GM18498 (cell line): ENCODE results near the gene ZNF606.

Experiments
- ATAC-seq: cut with Tn5 transposase; IDR thresholded peaks from one replicate; pipeline ENCODE4 v1.9.1; 2021; ENCODE audit warnings: mild to moderate bottlenecking, moderate library complexity; ENCODE audit not compliant: unreplicated experiment

The ZNF606 gene

GRCh38 chr19:58002384-58003173 lies at the start of gene ZNF606:
Gene ZNF606 (minus strand): TSS chr19:58002820. CDS start chr19:58001319, 1,501 bp downstream.
- peak; percentile 98 for ATAC-seq

- no peak for ATAC-seq
Measured at GRCh38 chr19:58052256-58052655, 49.6 kb upstream of the ZNF606 start.

DNA sequence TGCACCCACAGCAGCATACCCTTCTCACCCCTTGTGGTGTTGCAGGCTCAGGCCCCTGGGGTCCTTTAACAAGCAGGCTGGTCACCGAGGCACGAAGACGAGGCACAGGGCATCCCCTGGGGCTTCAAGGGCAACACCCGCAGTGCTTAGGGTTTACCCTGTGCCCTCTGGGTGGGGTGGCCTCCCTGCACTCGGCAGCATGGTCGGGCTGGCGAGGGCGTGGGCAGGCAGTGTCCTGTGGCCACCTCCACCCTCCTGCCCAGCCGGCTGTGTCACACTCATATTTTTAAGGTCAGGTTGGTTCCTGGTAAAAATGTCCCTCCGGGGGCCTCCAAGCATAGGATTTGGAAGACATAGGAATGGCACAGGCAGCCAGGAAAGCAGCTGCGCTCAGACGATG lies 45.1 kb upstream of the ZNF606 start:
- ATAC-seq = no peak

DNA sequence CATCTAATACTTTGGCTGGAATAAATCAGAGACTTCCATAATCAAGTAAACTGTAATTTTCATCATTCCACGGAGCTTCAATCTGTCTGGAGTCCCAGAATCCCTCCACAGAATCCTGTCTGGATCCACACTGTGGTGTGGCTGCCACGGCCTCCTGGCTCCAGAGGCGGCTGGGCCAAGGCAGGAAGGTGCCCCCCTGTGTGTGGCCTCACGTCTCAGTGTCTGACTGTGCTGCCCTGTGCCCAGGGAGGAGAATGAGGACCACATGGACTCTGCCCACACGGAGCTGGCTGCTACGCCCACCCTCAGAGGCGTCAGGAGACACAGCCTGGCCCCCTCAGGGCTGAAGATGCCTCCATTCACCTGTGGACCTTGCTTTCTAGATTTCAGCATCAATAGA lies 44.2 kb upstream of the ZNF606 start:
- ATAC-seq = no peak

GRCh38 chr19:58045411-58046050 lies 42.9 kb upstream of the ZNF606 start:
- ATAC-seq = no peak

GRCh38 chr19:58044886-58045285 lies 42.3 kb upstream of the ZNF606 start:
- no peak for ATAC-seq

DNA sequence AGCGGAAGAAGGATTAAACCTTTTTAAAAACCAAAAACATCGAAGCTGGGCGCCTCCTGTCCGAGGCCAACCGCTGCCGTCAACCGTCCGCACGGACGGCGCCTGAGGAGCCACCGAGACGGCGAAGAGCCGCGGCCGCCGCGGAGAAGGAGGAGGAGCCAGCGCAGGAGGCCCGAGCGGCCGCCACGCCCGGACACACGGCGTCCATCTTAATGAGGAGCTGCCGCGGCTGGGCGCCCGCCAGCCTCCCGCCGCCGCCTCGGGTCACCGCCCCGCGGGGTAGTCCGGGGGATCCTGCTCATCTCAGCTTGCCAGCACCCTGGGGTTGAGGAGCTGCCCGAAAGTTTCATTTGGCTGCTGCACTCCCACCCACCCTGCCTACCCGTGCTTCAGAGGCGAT lies 41.8 kb upstream of the ZNF606 start:
- ATAC-seq = no peak

GRCh38 chr19:58042495-58043340 lies 40.1 kb upstream of the ZNF606 start:
- no peak for ATAC-seq

GRCh38 chr19:58040751-58041525 lies 38.3 kb upstream of the ZNF606 start:
- ATAC-seq = no peak

DNA sequence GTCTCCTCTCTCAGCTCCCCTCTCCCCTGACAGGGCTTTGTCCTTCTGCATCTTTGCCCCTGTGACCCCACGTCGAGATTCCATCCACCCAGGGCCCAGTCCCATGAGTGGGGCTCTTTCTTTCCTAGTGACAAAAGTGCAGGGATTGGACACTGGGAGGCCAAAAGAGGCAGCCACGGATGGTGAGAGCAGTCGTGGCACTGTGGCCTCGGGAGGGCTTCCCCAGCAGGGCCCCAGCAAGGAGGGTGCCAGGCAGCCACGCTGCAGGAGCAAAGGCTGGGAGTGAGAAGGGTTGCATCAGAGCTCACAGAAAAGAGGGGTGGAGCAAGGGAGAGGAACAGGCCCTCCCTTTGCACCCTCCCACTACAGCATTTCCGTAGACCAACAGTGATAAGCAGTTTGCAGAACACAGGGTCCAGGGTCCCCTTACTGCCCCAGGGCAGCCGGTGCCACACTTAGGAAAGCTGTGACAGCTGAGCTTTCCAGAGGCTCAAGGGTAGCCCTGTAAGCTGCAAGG lies 36.1 kb upstream of the ZNF606 start:
- no peak for ATAC-seq

GRCh38 chr19:58037927-58038687 lies 35.5 kb upstream of the ZNF606 start:
- ATAC-seq = no peak

DNA sequence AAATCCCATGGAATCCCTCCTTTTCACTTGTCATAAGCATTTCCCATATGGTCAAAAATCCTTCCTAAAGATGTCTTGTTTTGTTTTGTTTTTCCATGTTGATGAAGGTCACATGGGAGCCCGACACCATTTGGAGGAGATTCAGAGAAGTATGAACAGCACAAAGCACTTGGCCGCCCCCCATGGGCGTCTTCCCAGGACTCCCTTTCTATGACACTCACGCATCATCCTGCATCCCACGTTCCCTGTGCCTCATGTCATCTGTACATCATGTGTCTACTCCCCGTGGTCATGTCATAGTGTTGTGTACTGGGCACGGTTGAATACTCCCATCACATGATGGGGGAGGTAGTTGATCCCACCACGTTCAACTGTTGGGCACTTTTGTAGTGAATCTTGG lies 33.2 kb upstream of the ZNF606 start:
- ATAC-seq = no peak

- no peak for ATAC-seq
Measured at GRCh38 chr19:58034477-58034793, 31.8 kb upstream of the ZNF606 start.

DNA sequence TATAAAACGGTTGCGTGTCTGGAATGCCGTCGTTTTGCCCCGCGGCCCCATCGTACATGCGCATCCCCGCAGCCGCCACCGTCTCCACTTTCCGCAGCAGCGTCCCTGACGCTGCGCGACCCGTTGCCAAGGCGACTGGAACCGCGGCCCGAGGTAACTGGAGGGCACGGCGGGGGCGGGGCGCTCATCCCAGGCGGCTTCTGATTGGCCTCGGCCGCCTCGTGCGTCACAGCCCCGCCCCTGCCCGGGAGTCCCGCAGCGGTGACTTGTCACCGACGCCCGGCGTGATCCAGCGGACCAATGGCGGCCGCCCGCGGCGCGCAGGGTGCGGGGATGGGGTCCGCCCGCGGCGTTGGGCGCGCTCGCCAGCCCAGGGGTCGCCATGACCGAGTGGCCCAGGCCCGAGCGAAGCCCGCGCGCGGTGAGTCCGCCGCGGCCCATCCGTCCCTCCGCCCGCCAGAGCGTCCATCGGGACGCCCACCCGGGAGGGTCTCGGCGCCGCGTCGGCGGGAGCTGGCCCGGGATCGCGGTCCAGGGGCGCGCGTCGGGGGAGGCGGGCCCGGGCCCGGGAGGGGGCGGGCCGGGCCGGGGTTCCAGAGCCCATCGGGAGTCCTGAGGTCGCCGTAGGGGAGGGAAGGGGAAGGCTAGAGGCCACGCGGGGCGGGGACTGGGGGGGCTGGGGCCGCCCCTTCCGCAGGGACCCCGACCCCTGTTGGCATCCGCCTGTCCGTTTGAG lies 31.3 kb upstream of the ZNF606 start, which contains the start of gene ZSCAN1:
ZSCAN1 (plus strand) TSS at position 285 of the 736 bp plus-strand sequence. CDS start 3,812 bp downstream, outside the sequence.
- ATAC-seq = no peak

GRCh38 chr19:58024661-58025060 lies 22.0 kb upstream of the ZNF606 start:
- no peak for ATAC-seq

GRCh38 chr19:58022283-58022660 lies 19.7 kb upstream of the ZNF606 start:
- no peak for ATAC-seq

DNA sequence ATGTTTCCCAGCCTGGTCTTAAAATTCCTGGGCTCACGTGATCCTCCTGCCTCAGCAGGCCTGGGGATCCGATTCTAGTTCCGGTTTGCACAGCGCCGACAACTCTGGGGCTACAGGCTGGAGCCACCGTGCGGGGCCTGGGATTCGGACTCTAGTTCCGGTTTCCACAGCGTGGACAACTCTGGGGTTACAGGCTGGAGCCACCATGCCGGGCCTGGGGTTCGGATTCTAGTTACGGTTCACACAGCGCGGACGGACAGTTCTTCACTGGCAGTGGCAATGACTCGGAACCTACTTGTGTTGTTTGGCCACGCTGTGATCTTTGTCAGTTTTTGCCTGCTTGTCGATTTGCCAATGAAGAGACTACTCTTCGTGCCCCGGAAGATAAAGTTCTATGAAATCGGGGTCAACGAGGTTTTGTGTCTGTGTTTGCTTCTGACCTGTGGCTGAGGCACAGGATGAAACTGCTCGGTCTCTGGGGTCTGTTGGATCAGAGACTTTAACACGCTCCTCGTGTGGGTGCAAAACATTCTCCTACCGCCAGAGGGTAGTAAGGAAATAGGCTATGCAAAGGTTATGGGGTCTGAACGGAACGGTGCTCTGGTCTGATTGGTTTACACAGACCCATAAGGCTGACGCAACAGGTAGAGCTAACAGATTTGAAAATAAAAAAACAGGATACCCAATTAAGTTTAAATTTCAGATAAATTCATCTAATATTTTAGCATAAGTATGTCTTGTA lies 19.1 kb upstream of the ZNF606 start:
- no peak for ATAC-seq

- ATAC-seq = no peak
Measured at GRCh38 chr19:58020129-58020528, 17.5 kb upstream of the ZNF606 start.

- ATAC-seq = no peak
Measured at GRCh38 chr19:58014141-58014540, 11.5 kb upstream of the ZNF606 start.
